ENCODE measurements around the gene SPOCK1. TPM values are rescaled to one million over a fixed set of nuclear protein-coding genes. Genes with fewer than 3 reads are reported as not detected.

The SPOCK1 gene
- total and polyA plus RNA-seq, 2 of the 4 experiments (the other 2 are of a cell fraction) = 5.0 to 20.3 TPM

DNA sequence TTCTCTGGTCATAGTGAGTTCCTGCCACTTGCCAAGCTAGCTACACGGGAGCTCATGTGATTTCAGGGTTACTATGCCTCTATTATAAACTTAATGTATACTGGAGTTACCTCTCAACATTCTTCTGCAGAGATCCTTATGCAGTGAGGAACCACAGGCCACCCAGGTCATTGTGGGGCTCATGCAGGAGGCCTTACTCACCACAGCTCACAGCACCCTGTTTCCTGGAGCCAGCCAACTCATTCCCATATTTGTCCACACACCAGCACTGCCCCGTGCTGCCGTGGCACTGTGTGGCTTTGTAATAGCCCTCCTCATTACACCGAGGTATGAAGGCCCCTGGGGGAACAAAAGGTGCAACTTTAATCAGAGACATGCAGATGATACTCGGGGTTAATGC, 520.0 kb downstream of the SPOCK1 start:
- ChIA-PET POLR2A (ENCODE audit: unreplicated experiment) (no interaction called here), CTCF (interaction anchor here (0.7 kb wide), 1 partner anchor 49 kb away, joined by 3 read pairs; no protein-coding TSS in a partner anchor)
- Histone ChIP-seq H2AK9ac (replicated peaks; ENCODE audit: low read depth, low read length, poor library complexity) (no peak overlapping the region), H3K4ac (ENCODE audit: low read depth, low read length) (no peak overlapping the region), H4K8ac (ENCODE audit: low read depth in 2 of 2, low read length in 2 of 2) (no peak overlapping the region), H4K5ac (ENCODE audit: low read depth, low read length) (no peak overlapping the region), H3K23ac (ENCODE audit: low read depth, low read length) (no peak overlapping the region), H2BK20ac (ENCODE audit: low read depth, low read length) (no peak overlapping the region), H4K20me1 (ENCODE audit: insufficient read depth, low read length) (no peaks in the 10 kb centered on the region), H2BK15ac (ENCODE audit: low read depth, low read length) (no peak overlapping the region), H4K91ac (ENCODE audit: insufficient read depth, low read depth, low read length) (no peak overlapping the region), H3K36me3 (ENCODE audit: control insufficient read depth, insufficient read depth, low read length) (no peaks in the 10 kb centered on the region), H3K9me1 (ENCODE audit: insufficient read depth, low read length) (no peaks in the 10 kb centered on the region), H3K4me2 (ENCODE audit: low read depth, low read length) (no peak overlapping the region), H3K27me3 (ENCODE audit: control insufficient read depth, insufficient read depth, low read length) (no peaks in the 10 kb centered on the region), H3K79me1 (ENCODE audit: low read depth in 1 of 2, low read length in 2 of 2) (no peaks in the 10 kb centered on the region), H2BK5ac (ENCODE audit: low read depth, low read length, poor library complexity, severe bottlenecking) (no peak overlapping the region), H3K14ac (replicated peaks; ENCODE audit: low read depth, low read length) (no peak overlapping the region), H2AK5ac (ENCODE audit: low read depth, low read length) (no peak overlapping the region), H2AFZ (replicated peaks; ENCODE audit: low read length, poor library complexity) (no peak overlapping the region), H3K56ac (ENCODE audit: extremely low read depth, insufficient read depth, low read length) (no peak overlapping the region), H2BK120ac (ENCODE audit: low read depth, low read length) (no peak overlapping the region), H3K4me3 (ENCODE audit: insufficient read depth, low read depth, low read length) (no peak overlapping the region), H3K9ac (ENCODE audit: low read depth, low read length) (no peak overlapping the region), H3K9me3 (ENCODE audit: control insufficient read depth, insufficient read depth, low read length) (peaks cover 2% of the 10 kb centered on the region; the same call in 1 of the 2 replicates), H3K18ac (ENCODE audit: low read depth, low read length) (no peak overlapping the region), H3K27ac (ENCODE audit: insufficient read depth, low read length) (no peak overlapping the region), H3K4me1 (ENCODE audit: control insufficient read depth, insufficient read depth, low read length) (no peaks in the 10 kb centered on the region)
- dilution Hi-C loops (cut with HindIII; ENCODE audit: low sequenced_read_pairs, unreplicated experiment) (no loop called here), intact Hi-C loops (cut with micrococcal nuclease) (no loop called here), in situ Hi-C loops (cut with MboI; ENCODE audit: low sequenced_read_pairs) (no loop called here)
- TF ChIP-seq, protein P1, sequence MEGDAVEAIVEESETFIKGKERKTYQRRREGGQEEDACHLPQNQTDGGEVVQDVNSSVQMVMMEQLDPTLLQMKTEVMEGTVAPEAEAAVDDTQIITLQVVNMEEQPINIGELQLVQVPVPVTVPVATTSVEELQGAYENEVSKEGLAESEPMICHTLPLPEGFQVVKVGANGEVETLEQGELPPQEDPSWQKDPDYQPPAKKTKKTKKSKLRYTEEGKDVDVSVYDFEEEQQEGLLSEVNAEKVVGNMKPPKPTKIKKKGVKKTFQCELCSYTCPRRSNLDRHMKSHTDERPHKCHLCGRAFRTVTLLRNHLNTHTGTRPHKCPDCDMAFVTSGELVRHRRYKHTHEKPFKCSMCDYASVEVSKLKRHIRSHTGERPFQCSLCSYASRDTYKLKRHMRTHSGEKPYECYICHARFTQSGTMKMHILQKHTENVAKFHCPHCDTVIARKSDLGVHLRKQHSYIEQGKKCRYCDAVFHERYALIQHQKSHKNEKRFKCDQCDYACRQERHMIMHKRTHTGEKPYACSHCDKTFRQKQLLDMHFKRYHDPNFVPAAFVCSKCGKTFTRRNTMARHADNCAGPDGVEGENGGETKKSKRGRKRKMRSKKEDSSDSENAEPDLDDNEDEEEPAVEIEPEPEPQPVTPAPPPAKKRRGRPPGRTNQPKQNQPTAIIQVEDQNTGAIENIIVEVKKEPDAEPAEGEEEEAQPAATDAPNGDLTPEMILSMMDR (conservative IDR thresholded peaks at IDR 0.05; ENCODE audit: low read depth, low read length) = no peak
- no peak for TF ChIP-seq POLR2A (IDR thresholded peaks at IDR 0.05; ENCODE audit: low read depth, low read length)
- no peak for TF ChIP-seq MXI1 (IDR thresholded peaks at IDR 0.05; ENCODE audit: borderline replicate concordance, low read depth, low read length)
- no peak for TF ChIP-seq SMC3 (IDR thresholded peaks at IDR 0.05; ENCODE audit: low read depth, low read length)
- no peak for TF ChIP-seq MAZ (IDR thresholded peaks at IDR 0.05; ENCODE audit: borderline replicate concordance, low read depth, low read length)
- TF ChIP-seq BHLHE40 (IDR thresholded peaks at IDR 0.05; ENCODE audit: low read depth, low read length) = no peak
- ATAC-seq (ENCODE audit: low read depth) (no peak), DNase-seq (peak; percentile 11)
- no TSS peak for BruUV-seq (replicated peaks)
- 33% methylated on average over 1 of the region's 5 CpGs; no CpG with 5 or more reads in 1 of the 2 experiments for WGBS, 2 experiments (ENCODE audit: extremely low coverage in 2 of 2, insufficient read length in 1 of 2)

Measured in IMR-90 (cell line).